GM12891 (cell line): Measurements from ENCODE around the gene HNMT.
"Not testable (repeated sequence)": the region's sequence is repeated elsewhere in the genome, so short reads cannot be mapped to it uniquely, and the experiment has no call there.

ENCODE experiments used
- DNase-seq: peaks from one replicate; pipeline ENCODE4 v3.0.0; 2011; ENCODE audit warnings: low spot score; ENCODE audit not compliant: insufficient read length
- FAIRE-seq: peaks from 2 replicates; lab custom pipeline; 2011; peaks lifted over from hg19 to GRCh38; lab: Jason Lieb, UNC
- PAX5 ChIP-seq: IDR thresholded peaks from 2 replicates; pipeline ENCODE4 v1.6.1; 2011; ENCODE audit warnings: low read length, moderate library complexity, mild to moderate bottlenecking; ENCODE audit not compliant: insufficient read depth, severe bottlenecking
- POLR2A ChIP-seq: IDR thresholded peaks from 2 replicates; pipeline ENCODE4 v1.6.1; 2011; ENCODE audit warnings: low read depth, low read length, control low read depth
- POLR2AphosphoS5 ChIP-seq: IDR thresholded peaks from 2 replicates; pipeline ENCODE4 v1.6.1; 2011; ENCODE audit warnings: low read depth, low read length, control low read depth
- POU2F2 ChIP-seq: IDR thresholded peaks from 2 replicates; pipeline ENCODE4 v1.6.1; 2011; ENCODE audit warnings: low read depth, mild to moderate bottlenecking, control low read depth, low read length, moderate library complexity
- SPI1 ChIP-seq: IDR thresholded peaks from 2 replicates; pipeline ENCODE4 v1.6.1; 2011; ENCODE audit warnings: low read depth, low read length, control low read depth
- TAF1 ChIP-seq: IDR thresholded peaks from 2 replicates; pipeline ENCODE4 v1.6.1; 2011; ENCODE audit warnings: low read depth, low read length, control low read depth

Gene HNMT

DNA sequence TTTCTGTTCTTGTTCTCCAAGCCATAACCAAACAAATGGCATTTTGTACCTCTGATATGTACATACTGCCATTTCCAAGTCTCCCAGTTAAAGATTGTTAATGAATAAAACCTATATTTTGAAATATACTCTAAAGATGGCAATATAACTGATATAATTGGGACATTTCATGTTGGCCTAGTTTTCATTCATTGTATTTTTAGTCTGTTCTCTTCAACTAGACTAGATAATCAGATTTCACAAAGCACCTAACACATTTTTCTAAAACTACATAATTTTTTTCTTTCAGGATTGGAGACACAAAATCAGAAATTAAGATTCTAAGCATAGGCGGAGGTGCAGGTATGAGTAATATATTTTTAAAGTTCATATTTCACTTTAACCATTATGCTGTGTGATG, 5.6 kb downstream of the HNMT start:
- DNase-seq: no peak
- no peak for TF ChIP-seq SPI1
- TF ChIP-seq POU2F2: no peak
- TF ChIP-seq POLR2A: no peak
- TF ChIP-seq PAX5: no peak
- TF ChIP-seq TAF1: no peak
- TF ChIP-seq POLR2AphosphoS5: no peak
- FAIRE-seq: no peak

GRCh38 chr2:137971259-137971658, 7.0 kb downstream of the HNMT start:
- not testable (repeated sequence) for DNase-seq, FAIRE-seq

GRCh38 chr2:137973280-137973679, 9.0 kb downstream of the HNMT start:
- no peak for TF ChIP-seq PAX5
- TF ChIP-seq POU2F2: no peak
- TF ChIP-seq POLR2AphosphoS5: no peak
- no peak for FAIRE-seq

GRCh38 chr2:137975280-137976271, 11.3 kb downstream of the HNMT start:
- FAIRE-seq (no peak), DNase-seq (no peak)
- TF ChIP-seq POLR2AphosphoS5: no peak
- TF ChIP-seq POU2F2: no peak
- no peak for TF ChIP-seq TAF1
- no peak for TF ChIP-seq POLR2A
- TF ChIP-seq PAX5: no peak
- no peak for TF ChIP-seq SPI1

More at GRCh38 chr2:137973280-137973679, 9.0 kb downstream of the HNMT start:
- no peak for DNase-seq

- no peak for FAIRE-seq
- TF ChIP-seq TAF1: no peak
- TF ChIP-seq POLR2AphosphoS5: no peak
- no peak for TF ChIP-seq SPI1
- TF ChIP-seq POU2F2: no peak
- no peak for TF ChIP-seq POLR2A
- TF ChIP-seq PAX5: no peak
- no peak for DNase-seq
These were observed 12.0 kb downstream of the HNMT start for GRCh38 chr2:137976274-137976673.

DNA sequence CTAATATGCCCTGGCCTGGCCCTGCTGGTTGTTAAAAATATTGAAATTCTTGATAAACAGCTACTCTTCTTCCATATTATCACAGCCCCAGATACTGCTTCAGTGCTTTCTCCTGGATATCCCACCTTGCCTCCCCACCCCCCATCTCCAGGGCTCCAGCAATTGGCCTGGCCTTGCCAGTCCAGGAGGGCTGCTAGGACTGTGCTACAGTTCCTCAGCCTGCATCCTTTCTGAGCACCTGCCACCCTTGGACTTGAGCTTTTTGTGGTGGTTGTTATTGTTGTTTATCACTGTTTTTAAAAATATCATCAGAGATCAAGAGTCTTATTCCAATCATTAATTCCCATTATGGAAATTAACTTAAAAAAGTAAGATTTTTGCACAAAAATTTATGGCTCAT, 13.5 kb downstream of the HNMT start:
- TF ChIP-seq POU2F2 (no peak), TAF1 (no peak), POLR2AphosphoS5 (no peak)
- FAIRE-seq (no peak), DNase-seq (no peak)

DNA sequence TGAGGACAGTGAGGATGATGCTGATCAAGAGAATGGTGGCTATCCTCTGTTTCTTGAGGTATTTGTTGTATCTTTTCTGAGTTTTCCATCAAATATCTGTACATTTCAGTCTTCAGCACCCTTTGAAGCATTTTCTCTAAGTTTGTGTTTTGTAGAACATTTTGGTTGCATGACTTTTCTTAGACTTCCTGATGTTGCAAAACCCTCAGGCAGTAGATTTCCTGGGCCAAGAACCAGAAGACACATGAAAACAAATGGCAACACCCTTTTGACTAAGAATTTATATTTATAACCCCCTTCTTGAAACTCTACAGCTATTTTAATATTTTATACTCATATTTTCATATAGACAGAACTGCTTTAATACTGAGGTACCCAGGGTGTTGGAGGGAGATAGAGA, 16.2 kb downstream of the HNMT start:
- FAIRE-seq: no peak
- no peak for DNase-seq
- TF ChIP-seq POLR2AphosphoS5 (no peak), SPI1 (no peak), POLR2A (no peak), PAX5 (no peak), POU2F2 (no peak), TAF1 (no peak)

GRCh38 chr2:137981112-137981656, 16.9 kb downstream of the HNMT start:
- FAIRE-seq (no peak), DNase-seq (no peak)
- TF ChIP-seq SPI1 (no peak), POU2F2 (no peak), PAX5 (no peak), POLR2AphosphoS5 (no peak), POLR2A (no peak), TAF1 (no peak)

DNA sequence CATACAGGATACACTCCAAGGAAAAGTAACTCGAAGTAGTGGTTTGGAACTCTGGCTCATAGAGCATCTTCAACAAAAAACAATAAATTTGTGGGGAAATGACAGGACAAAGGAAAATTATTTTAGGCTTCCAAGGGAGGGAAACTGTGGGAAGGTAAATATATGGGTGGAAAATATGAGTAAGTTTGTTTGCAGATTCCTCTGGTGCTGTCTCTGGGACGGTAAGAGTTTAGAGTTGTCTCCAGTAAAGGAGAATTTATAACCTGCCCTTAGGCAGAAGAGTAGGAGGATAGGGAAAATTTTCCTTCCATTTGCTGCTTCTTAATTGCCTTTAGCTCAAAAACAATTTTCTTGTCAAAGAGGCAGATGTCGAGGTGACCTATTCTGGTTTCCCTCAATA, 19.3 kb downstream of the HNMT start:
- DNase-seq: no peak
- no peak for TF ChIP-seq SPI1
- TF ChIP-seq POLR2AphosphoS5: no peak
- TF ChIP-seq TAF1: no peak
- TF ChIP-seq POLR2A: no peak
- TF ChIP-seq PAX5: no peak
- TF ChIP-seq POU2F2: no peak
- FAIRE-seq: no peak

DNA sequence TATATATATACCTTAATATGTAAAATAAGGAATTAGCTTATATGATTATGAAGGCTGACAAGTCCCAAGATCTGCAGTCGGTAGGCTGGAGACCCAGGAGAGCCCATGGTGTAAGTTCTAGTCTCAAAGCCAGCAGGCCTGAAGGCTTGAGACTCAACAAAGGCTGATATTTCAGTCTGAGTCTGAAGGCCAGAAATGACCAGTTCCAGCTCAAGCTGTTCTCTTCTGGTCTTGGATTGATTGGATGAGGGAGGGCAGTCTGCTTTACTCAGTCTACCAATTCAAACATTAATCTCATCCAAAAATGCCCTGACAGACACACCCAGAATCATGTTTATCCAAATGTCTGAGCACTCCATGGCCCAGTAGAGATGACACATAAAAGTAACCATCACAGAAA, 22.0 kb downstream of the HNMT start:
- TF ChIP-seq TAF1: no peak
- no peak for TF ChIP-seq PAX5
- TF ChIP-seq POLR2A: no peak
- no peak for TF ChIP-seq POLR2AphosphoS5
- no peak for TF ChIP-seq SPI1
- no peak for TF ChIP-seq POU2F2
- DNase-seq (no peak), FAIRE-seq (no peak)

DNA sequence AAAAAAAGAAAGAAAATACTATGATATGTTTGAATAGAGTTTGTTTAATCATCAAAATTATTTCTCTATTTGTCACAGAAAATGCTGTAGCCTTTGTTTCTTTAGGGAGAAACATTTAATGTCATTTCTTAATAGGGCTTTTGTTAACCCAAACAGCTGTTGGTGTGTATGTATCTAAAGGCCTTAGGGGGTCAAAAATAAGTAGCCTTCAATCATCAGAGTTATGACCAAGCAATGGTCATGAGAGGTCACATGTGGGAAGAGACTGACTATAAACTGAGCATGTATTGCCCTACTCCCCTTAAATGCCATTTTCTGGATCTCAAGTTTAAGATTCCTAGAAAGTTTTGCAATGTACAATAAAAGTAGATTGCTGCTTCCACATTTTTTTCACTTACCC, 22.7 kb downstream of the HNMT start:
- DNase-seq: no peak
- TF ChIP-seq POU2F2 (no peak), POLR2AphosphoS5 (no peak), POLR2A (no peak), TAF1 (no peak), PAX5 (no peak), SPI1 (no peak)
- no peak for FAIRE-seq
